ENCODE results near the gene GPR12.

Gene GPR12

GRCh38 chr13:26759907-26760831, at the start of gene GPR12:
Gene GPR12, minus strand, starts transcription at chr13:26760786. Its CDS starts 959 bp downstream, at chr13:26759827.
- no peak for DNase-seq (ENCODE audit: low read depth)

DNA sequence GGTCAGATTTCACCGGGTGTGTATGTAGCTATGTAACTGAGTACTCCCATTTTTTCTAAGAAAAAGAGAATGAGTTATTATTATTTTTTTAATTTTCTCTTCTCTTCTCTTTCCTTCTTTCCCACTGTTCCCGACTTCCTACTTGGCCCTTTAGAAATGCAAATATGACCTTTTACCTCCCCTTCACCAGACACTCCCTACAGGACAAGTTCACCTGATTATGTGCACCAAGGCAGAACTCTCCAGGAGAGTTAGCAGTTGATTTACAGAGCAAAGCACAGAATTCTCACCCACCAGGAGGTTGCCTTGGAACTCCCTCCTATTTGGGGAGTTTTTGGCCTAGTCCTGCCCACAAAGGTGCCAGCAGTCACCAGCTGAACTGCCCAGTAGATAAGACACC, 49.5 kb upstream of the GPR12 start:
- no peak for DNase-seq (ENCODE audit: low read depth)

GRCh38 chr13:26806891-26807290, 46.3 kb upstream of the GPR12 start:
- DNase-seq (ENCODE audit: low read depth): no peak

- DNase-seq (ENCODE audit: low read depth): no peak
Measured at GRCh38 chr13:26787961-26788360, 27.4 kb upstream of the GPR12 start.

DNA sequence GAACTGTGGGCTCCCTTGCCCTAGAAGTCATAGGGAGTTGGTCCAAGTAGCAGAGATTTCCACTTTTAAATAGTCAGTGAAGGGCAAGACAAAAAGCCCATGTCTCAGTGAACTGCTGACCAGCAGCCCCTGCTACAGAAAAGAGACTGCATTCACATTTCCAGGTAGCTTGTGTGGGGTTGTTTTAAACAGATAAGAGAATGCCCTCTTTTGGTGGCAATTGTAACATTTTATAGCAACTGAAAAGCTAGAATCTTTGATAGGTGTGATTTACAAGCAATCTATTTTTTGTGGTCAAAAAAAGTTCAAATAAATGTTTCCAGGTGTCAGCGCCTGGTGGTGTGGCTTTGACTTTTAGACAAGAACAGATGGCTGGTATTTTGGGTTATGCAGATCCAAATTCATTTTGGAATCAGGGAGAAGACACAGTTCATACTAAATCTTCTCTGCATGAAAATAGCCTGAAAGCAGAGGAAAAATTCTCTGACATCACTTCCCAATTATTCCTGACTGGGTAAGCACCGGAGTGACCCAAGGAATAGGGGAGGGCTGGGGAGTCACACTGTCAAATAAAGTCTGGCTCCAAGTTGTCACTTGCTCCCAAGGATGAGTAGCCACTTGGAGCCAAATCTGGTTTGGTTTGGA, 26.2 kb upstream of the GPR12 start:
- no peak for DNase-seq (ENCODE audit: low read depth)

GRCh38 chr13:26785838-26786630, 25.4 kb upstream of the GPR12 start:
- DNase-seq (ENCODE audit: low read depth): no peak

- DNase-seq (ENCODE audit: low read depth): no peak
Measured at GRCh38 chr13:26784704-26785639, 24.4 kb upstream of the GPR12 start.

- DNase-seq (ENCODE audit: low read depth): no peak
Measured at GRCh38 chr13:26780411-26780810, 19.8 kb upstream of the GPR12 start.

GRCh38 chr13:26779321-26779720, 18.7 kb upstream of the GPR12 start:
- DNase-seq (ENCODE audit: low read depth): no peak

DNA sequence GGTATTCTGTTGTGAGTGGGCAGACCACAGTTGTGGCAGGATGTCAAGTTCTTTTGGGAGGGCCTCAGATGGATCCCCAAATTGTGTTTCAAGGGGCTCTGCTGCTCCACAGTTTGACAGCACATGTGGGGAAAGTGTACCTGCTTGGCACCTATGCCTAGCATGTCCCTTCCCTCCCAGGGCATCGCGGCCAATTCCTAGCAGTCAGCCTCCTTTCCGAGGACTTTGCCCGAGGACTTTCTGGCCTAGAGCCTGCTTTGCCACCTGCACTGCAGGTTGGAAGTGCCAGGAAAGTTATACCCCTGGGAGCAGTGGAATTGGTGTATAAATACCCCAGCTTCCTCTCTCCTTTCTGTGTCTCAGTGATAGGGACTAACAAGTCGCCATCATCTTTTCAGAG, 11.9 kb upstream of the GPR12 start:
- no peak for DNase-seq (ENCODE audit: low read depth)

DNA sequence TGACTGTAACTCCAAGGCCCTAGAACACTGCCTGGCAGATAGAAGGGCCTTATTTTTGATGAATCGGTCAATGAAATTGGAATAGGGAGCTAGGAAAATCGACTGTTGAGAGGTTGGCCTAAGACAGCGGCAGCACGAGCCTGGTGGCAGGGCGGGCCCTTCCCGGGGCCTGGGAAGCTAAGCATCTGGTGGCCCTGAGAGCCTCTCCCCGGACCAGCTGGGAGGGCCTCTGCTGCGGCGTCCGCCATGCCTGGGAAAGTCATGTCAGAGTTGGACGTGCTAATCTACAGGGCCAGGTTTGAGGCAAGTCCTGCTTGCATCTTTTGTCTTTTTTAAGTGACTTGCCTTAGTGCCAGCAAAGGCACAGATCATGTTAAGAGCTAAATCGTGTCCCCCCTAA, 11.2 kb upstream of the GPR12 start:
- DNase-seq (ENCODE audit: low read depth): no peak

GRCh38 chr13:26762745-26763345, 2.3 kb upstream of the GPR12 start:
- no peak for DNase-seq (ENCODE audit: low read depth)

DNA sequence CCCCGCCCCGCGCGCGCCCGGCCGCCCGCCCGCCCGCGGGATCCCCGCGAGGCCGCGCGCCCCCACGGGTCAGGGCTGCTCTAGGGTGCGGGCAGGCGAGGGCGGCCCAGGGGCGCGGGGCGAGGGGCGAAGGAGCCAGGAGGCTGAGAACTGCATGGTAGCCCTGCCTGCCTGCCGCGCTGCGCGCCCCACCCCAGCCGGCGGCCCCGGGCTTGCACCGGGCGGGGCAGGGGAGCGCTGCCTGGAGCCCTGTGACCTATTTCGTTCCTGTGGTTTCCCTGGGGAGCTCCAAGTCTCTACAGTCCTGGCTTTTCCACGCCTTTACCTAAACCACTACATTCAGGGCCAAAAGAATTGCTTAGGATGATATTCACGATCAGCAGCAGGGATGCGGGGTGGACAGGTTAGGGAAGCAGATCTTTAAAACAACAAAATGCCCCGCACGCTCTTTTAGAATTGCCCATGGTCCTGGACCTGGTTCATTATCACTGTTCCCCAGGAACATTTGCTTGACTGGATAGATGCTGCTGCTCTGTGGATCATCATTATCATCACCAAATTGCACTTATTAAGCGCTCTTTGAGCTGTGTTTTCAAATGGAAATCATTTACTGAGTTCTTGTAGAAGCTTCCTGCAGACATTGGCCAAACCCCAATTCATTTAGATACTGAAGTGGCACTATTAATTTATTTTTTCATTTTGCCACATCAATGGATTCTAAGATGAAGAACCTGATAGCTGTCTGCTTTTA, 421 bp upstream of the GPR12 start:
- no peak for DNase-seq (ENCODE audit: low read depth)

DNA sequence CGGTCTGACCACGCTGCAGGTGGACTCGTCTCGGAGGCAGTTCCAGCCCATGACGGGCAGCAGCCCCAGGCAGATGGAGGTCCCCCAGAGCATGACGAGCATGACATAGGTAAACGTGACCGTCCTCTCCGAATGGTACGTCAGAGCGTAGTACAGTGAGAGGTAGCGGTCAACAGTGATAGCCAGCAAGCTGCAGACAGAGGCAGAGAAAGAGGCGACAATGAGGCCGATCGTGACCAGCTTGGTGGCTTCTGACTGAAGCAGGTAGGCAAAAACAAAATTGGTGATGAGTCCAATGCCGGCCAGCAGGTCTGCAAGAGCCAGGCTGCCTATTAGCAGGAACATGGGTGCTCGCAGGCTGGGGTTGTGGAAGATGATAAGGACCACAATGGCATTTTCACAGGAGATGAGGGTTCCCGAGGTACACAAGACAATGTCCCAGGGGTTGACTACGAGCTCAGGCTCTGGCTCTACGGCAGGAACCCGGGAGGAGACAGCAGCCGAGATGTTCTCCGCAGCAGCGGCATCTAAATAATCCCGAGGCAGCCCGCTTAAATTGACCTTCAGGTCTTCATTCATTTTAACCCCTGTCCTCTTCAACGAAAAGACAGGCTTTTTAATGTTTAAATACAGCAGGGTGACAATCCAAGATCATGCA, 1.2 kb downstream of the GPR12 start:
- DNase-seq (ENCODE audit: low read depth): no peak

DNA sequence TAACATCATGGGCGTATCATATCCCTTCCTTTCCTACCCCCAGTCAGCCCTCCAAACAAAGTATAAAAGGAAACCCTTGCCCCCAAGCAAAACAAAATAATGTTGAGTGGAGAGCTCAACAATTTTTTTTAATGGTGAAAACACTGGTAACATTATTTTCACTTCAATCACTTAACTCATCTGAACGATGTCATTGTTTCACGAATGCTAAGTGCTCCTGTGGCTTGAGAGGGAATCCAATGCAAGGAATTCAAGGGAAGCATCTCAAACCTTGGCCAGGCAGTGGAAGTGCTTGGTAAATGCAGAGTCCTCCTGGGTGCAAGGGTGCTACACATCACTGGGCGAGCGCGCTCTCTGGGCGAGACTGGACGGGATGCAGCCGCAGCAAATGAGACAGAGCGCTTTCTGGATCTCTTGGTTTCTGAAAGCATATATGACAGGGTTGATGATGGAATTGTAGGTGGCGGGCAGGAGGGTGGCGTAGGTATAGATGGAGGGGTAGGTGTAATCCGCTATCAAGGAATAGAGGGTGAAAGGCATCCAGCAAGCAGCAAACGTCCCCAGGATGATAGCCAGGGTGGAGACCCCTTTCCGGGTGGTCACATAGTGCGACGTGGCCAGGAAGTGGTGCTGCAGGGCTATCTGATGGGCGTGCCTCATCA, 2.0 kb downstream of the GPR12 start:
- DNase-seq (ENCODE audit: low read depth): no peak

DNA sequence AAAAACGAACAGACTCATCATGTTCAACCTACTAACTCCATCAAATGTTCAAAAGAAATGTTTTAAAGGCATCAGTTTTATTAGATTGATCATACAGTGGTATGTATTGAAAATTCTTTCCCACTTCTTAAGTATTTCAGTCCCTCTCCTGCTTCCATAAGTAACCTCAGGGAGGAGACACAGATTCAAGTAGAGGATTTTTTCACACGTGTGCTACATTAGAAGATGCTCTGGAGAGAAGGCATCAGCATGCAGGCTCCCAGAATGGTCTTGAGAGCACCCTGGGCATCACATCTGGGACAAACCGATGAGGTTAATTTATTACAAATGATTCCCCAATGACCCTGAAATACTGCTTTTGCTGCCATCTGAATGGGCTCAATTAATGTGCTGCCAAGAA, 3.6 kb downstream of the GPR12 start:
- no peak for DNase-seq (ENCODE audit: low read depth)

DNA sequence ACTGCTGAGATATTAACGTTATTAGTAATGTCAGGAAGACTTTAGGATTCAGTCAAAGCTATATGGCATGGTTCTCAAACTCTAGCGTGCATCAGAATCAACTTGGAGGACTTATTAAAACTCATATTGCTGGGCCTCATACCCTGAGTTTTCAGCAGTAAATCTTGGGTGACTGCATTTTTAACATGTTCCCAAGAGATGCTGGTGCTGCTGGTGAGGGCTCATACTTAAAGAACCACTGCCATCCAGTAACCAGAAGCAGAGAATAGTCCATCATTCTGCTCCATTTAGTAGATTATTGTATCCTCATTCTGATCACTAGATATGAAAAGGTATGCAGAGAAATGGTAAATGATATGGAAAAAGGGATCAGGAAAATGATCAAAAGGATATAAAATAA, 7.9 kb downstream of the GPR12 start:
- no peak for DNase-seq (ENCODE audit: low read depth)

- no peak for DNase-seq (ENCODE audit: low read depth)
Measured at GRCh38 chr13:26749905-26750304, 10.7 kb downstream of the GPR12 start.

DNA sequence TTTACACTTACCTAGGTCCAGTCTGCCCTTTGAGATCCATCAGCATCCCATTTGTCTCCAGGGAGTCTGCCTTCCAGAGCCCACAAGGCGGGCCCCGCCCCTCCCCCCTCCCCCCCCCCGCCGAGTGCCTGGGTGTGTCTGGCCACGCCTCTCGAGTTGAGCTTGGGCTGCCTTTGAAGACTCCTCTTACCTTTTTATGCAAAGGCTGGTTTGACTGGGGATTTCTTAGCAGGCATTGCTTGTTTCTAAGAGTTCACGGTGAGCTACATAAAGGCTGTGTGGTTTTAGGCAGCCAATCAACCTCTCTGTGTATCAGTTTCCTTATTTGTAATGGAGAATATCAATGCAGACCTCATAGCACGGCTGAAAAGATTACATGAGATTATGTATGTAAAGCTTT, 11.3 kb downstream of the GPR12 start:
- no peak for DNase-seq (ENCODE audit: low read depth)

Data from stimulated activated CD8-positive, alpha-beta memory T cell treated with anti-CD3 and anti-CD28 coated beads, Interleukin-12 subunit alpha, Interleukin-12 subunit beta, amount 100 ng/mL, for 4 hours (primary cell).